ENCODE measurements around the gene SWAP70.

The SWAP70 gene

GRCh38 chr11:9774109-9774508 is 110.2 kb downstream of the SWAP70 start:
- H3K27ac ChIP-seq: no peak overlapping the region
- DNase-seq (ENCODE audit: low spot score): no peak
- no peak for TF ChIP-seq CTCF (IDR thresholded peaks at IDR 0.05)
- H3K4me3 ChIP-seq: no peak overlapping the region

- no peak for TF ChIP-seq CTCF (IDR thresholded peaks at IDR 0.05)
- Histone ChIP-seq H3K27ac (peak overlapping the region in 1 of 2 donors; percentile 53), H3K4me3 (no peak overlapping the region)
- DNase-seq (ENCODE audit: low spot score): no peak
Measured at GRCh38 chr11:9774591-9775397, 110.9 kb downstream of the SWAP70 start.

GRCh38 chr11:9775398-9775779 is 111.5 kb downstream of the SWAP70 start:
- H3K4me3 ChIP-seq: no peak overlapping the region
- peak overlapping the region in 1 of 2 donors; percentile 53 for H3K27ac ChIP-seq
- no peak for DNase-seq (ENCODE audit: low spot score)
- no peak for TF ChIP-seq CTCF (IDR thresholded peaks at IDR 0.05)

- no peak for TF ChIP-seq CTCF (IDR thresholded peaks at IDR 0.05)
- H3K27ac ChIP-seq: no peak overlapping the region
- DNase-seq (ENCODE audit: low spot score): no peak
- H3K4me3 ChIP-seq: no peak overlapping the region
Measured at GRCh38 chr11:9776203-9776602, 112.3 kb downstream of the SWAP70 start.

- H3K4me3 ChIP-seq: no peak overlapping the region
- no peak for DNase-seq (ENCODE audit: low spot score)
- no peak for TF ChIP-seq CTCF (IDR thresholded peaks at IDR 0.05)
- no peak overlapping the region for H3K27ac ChIP-seq
Measured at GRCh38 chr11:9777066-9777465, 113.2 kb downstream of the SWAP70 start.

GRCh38 chr11:9777525-9777924 is 113.6 kb downstream of the SWAP70 start:
- DNase-seq (ENCODE audit: low spot score): no peak
- H3K4me3 ChIP-seq: no peak overlapping the region
- no peak overlapping the region for H3K27ac ChIP-seq
- no peak for TF ChIP-seq CTCF (IDR thresholded peaks at IDR 0.05)

- H3K27ac ChIP-seq: no peak overlapping the region
- no peak for TF ChIP-seq CTCF (IDR thresholded peaks at IDR 0.05)
- no peak overlapping the region for H3K4me3 ChIP-seq
- DNase-seq (ENCODE audit: low spot score): no peak
Measured at GRCh38 chr11:9780929-9781328, 117.1 kb downstream of the SWAP70 start.
